ENCODE measurements around the gene DPYSL4.

- no peak for TF ChIP-seq EZH2 (IDR thresholded peaks at IDR 0.05; ENCODE audit: insufficient read depth, poor library complexity, severe bottlenecking)
- TF ChIP-seq EZH2phosphoT487 (IDR thresholded peaks at IDR 0.05; ENCODE audit: insufficient read depth, low read depth) = no peak
Observed at GRCh38 chr10:132186488-132187429, at the start of gene DPYSL4.

Data from GM23248 (cell line).